Stimulated activated CD8-positive, alpha-beta memory T cell treated with anti-CD3 and anti-CD28 coated beads, Interleukin-2, amount 100 ng/mL, for 48 hours (primary cell): ENCODE data around the gene TSPOAP1.
A peak's percentile ranks its signal among the peaks of the same experiment; 100 is the strongest.

Experiments used
- DNase-seq, 2 donors: peaks; one replicate each; pipeline ENCODE4 v3.0.0-alpha.2; 2020; ENCODE audit warnings: low read depth in 2 of 2

TSPOAP1 gene

DNA sequence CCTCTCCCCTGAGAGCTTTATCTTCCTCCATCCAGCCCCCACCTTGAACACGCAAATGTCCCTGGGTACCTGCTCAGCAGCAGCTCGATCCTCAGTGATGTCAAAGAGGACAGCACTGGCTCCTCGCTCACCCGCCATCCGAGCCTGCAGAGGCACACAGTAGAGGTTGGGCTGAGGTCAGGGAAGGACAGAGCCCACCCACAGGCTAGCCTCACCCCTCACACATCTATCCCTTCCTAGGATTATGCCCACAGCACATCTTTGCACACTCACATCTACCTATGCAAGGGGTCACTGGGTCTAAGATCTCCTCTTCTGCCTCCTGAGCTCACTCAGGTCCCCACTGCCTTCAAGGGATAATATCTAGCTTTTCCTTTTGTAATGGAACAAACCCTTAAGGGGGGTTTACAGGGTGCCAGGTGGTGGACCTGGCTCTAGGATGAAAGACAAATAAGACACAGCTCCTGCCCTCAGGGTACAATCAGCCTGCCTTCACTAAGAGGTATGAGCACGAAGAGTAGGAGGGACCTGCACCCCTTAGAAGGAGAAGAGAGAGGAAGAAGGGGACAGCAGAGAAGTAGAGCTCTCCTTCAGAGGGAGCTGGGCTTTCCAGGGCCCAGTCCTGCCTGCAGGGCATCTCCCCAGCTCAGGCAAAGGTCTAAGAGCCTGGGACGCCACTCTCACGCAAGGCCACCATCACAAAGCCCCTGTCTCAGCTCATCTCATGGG is 35.0 kb upstream of the TSPOAP1 start:
- DNase-seq: no peak

DNA sequence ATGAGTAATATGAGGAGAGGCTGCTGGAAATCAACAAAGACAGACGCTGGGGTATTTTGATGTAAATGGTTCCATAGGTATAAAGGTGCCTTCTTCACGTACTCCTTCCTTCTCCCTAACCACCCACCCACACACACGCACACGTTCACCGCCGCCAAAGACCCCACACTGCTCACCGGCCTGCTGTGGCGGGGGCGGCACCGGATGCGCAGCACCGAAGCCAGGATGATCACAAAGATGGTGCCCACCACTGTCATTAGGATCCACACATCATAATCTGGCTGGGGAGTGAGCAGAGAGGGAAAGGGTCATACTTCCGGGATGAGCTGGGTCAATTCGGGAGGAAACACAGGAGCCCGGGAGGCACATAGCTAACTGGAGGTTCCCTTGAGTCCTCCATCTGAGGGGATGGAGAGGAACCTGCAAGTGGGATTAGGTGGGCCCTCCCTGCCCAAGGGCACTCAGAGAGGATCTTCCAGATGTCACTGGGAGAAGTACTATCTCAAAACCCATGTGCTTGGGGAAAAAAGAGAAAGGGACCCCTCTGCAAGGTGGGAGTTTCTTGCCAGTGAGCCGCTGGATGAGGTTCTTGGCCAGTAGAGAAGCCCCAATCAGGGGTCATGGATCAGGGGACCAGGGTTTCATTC is 33.9 kb upstream of the TSPOAP1 start:
- DNase-seq: no peak

DNA sequence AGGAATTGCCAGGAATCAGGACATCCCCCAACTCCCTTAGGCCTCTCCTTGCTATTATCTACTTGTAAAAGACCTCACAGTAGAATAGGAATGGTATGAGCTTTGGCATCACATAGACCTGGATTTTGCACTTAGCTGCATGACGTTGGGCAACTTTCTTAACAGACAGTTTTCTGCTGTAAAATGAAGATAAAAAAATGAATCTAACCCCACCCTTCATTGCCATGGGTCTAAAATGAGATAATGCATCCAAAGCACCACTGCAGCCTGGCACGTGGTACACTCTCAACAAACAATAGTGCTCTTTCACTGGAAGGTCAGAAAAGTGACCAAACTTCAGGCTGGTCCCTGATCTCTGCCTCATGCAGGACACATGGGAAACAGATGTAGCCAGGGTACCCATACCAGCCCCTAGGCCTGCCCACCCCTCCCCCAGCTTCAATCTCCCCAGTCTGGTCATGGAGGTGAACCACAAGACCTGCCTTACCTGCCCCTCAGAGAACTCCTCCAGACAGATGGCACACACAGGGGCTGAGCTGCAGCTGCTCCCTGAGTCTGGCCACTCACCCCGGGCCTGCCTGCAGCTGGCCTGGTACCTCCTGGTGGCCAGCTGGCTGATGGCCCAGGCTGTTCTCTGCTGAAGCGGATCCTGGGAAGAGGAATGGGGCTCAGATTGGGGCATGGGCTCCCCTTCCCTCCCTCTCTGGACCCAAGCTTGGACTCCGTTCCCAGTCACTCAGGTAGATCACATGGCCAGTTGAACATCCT is 31.9 kb upstream of the TSPOAP1 start:
- no peak for DNase-seq

DNA sequence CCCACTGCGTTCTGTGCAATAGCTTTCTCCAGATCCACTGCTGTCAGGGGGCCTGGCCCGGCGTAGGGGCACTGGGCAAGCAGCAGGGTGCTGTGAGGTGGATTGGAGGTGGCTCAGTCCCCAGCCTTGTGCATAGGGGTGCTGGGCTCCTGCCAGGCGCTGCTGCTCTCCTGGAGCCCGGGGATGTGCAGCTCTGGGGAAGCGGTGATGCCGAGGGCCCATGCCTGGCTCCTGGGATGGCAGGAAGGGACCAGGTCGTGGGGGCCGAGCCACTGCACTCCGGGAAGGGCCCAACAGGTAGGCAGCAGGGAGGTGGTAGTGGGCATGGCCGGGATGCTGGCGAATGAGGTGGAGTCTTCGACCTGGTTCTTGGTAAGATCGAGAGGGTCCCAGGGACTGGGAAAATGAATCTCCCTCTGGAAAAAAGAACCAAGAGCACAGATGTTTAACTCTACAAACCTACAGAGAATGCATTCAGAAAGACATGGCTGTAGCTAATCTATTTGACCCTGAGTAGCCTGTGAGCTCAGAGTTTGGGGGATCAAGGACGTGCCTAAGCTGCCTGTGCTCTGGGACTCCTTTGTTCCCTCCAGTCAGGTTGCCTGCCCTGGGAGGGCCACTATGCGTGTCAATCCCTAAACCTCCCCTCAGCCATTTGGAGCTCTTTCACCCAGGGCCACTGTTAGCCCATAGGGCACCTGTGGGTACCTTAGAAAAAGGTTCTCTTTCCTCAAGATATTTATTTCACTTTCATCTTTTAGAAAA is 30.0 kb upstream of the TSPOAP1 start:
- no peak for DNase-seq

DNA sequence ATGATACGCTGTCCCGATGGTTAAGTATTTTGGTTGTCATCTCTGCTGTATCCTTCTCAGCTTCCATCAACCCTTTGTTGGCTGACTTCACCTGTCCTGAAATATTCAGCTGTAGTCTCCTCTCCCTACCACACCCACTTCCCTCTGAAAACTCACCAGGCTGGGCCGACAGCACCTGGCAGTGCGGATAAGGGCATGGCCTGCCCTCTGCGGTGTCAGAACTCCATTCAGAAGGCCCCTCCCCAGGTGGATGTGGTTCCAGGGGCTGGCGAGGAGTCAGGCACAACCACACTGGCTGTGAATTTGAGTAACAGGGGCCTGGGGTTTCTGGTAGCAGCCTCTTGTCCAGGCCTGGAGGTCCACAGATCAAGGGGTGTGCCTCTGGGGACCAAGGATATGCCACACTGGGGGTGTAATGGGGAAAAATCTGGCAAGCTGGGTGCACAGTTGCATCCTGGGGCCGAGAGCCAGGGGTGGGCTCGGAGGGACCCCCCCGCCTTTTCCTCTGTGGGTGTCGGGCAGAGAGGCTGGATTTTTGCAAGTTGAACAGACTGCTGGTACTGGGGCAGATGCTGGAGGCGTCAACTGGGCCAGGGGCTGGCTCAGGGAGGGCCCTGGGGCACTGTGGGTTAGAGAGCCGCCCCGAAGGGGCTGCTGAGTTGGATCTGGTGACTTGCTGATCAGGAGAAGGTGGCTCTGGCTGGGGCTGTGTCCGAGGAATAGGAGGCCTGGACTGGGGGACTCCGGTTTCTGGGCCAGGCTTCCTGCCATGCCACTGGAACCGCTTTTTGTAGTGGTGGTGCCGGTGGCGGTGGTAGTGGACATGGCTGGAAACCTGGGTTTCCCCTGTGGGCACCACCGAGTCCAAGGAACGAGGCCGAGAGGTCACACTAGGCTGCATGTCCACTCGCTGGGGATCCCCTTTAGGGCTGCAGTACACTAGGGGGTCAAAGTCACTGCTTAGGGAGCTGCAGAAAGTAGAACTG is 29.0 kb upstream of the TSPOAP1 start:
- DNase-seq: no peak

DNA sequence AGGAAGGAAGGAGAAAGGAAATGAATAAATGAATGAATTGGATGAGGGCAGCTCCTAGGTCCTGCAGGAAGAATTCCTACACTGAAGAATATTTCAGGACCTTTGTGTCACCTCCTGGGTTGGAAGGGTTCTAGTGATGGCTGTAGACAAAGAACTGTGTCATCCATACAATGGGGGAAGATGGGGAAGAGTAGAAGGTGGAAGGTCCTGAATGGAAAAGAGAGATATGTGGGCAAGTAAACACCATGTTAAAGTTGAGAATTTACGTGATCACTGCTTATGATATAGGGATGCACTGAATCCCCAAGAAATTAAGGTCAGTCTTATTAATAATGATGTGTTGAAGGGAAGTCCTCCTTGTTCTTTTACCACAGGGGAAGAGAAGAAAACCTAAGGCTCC is 27.6 kb upstream of the TSPOAP1 start:
- DNase-seq: no peak

DNA sequence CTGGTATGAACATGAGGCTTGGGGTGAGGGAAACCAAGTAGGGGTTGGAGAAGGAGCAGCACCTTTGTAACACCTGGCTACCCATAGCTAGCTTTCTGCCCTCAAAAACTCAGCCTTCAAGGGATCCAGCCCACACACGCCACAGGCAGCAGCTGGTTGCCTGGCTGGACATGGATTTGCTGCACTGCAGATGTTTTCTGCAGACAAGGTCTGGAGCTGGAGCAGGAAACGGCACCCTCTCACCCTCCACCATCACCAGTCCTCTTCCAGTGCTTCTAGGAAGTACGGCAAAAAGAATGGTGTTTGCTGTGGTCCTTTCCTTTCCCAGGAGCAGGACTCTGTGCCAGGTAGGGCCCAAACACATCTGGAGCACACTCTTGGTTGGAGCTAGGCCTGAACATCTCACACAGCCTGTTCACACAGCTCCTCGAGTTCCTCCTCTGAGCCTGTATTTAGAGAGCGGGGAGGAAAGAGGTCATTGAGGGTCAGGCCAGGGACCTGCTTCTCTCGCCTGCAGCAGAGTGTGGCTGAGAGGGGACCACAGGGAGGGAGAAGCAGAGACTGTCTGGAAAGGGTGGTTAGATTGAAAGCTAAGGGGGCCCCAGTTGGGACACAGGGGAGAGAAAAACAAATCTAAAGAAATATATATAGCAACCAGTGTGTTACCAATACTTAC is 26.1 kb upstream of the TSPOAP1 start:
- no peak for DNase-seq

DNA sequence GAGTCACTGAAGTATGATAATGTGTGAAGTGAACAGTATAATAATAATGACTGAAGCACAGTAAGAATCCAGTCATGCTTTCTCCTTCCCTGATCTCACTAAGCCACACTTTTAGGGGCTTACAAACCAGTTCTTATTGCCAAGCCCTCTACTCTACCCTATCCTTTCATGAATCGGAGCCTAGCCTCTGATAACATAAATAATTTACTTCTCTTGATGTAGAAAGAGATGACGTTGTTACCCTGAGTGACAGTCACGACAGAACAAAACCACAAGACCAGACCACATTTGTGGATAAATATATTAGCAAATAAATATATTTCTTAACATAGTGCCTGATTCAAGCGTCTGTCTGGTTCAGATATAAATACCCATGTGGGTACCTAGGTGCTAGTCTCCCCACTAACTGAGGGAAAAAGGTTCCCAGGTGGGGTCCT is 24.8 kb upstream of the TSPOAP1 start:
- no peak for DNase-seq

DNA sequence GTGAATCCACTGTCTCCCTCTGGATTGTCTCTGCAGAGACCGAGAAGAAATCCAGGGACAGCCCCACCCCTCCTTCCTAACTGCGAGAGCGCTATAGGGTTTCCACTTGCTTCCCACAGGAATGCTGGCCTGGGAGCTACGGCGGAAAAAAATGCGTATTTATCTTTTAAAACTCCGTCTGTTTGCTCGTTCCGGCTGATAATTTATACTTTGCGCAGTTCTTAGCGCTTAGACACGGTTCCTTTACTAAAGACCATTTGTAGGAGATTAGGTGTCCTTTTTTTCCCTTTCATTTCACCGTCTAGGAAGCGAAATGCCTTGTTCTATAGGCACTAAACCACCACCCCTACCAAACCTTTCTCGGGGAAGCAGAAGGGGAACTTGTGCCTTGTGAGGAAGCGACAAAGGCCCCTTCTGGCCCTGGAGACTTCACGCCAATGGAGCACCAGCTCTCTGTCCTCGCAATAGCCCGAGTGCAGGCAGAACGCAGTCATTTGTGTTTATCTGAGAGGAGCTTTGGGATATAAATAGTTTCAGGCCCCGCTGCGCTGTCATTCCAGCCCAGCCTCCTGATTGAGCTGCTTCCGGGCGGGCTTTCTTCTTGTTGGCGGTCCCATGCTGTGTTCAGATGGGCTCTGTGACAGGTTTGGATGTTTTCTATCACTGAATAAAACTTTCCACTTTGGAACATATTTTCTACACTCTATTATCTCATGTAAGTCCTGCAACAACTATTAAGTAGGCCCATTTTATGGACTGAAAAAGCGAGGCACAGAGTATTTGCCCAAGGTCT is 24.2 kb upstream of the TSPOAP1 start:
- DNase-seq: no peak

DNA sequence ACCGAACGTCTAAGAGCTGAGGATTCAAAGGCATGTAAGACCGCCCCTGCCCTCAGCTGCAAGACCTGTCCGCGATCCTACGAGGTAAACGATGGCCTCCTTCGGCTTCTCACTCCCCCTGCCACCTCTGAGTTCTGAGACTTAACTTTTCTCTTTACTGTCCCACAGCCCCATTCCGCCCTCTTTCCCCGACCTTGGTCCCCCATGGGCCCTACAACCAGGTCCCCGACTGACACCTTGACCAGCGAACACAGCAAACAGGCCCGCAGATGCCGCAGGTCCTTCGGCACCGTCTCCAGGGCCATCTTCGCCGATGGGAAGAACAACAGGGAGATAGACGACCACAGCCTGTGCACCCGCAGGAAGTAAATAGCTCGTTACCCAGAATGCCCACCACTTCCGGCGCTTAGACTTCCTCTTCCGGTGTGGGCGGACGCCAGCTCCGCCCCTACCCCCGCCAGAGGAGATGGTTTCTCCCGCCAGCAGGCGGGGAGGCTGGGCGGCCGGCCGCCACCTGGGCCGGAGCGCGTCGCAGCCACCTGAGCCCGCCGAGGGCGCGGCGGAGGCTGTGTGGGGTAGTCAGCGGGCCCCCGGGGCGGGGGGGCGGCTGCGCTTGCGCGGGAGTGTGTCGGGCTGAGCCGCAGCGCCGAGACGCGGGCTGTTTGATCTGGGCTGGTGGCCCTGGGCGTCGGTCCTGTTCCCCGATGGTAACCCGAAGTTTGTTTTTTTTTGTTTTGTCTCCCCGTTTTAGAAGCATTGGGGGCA is 23.4 kb upstream of the TSPOAP1 start, which contains the start of gene SUPT4H1:
Gene SUPT4H1 (minus strand): TSS at position 371 of the 765 bp plus-strand sequence. CDS start 66 bp downstream, at position 305.
- DNase-seq: peak; percentile 79 to 85

DNA sequence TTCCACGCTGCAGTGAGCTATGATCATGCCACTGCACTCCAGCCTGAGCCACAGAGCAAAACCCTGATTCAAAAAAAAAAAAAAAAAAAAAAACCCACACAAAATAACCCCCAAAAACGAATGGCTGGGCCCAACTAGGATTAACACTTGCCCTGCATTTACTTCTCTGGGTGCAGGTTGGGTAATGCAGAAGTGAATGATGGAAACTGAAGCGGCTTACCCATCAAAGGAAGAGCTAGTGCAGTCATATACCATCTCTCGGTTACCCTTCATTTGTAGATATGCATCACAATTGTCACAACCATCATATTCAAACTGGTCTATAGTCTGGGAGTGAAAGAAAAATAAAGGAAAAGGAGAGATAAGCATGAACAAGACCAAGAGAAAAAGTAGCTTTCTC is 22.6 kb upstream of the TSPOAP1 start:
- no peak for DNase-seq

DNA sequence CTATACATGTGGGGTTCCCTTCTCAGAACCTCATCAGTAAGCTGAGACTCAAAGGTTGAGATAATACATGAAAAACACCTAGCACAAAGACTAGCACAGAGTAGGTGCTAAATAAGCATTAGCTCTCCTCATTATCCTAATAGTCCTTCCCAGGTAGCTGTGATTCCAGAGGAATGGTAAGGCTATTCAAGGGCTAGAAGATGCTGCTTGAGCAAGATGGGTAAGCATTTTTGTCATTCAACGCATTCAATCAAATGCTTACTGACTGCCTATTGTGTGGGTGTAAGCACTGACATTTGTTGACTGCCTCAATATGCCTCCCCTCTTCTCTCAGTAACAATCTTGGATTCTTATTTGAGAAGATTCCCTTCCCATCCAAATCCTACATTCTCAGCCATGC is 19.4 kb upstream of the TSPOAP1 start:
- no peak for DNase-seq

DNA sequence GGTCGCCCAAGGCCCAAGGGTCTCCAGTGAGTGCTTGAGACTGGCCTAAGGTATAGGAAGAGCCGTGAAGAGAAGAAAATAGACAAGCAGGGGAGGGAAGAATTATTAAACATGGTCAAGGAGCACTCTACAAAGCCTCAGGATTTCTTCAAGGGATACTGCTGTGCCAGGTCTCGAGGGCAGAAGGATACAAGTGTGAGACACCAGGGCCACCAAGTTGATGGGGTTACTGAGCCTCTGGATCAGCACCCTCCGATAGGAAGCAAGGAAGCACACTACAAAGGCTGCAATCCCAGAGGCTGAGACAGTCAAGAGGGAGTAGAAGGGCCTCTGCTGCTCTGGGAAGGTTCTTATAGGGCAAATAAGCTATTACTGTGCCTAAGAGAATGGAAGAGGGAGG is 16.9 kb upstream of the TSPOAP1 start:
- DNase-seq: no peak

DNA sequence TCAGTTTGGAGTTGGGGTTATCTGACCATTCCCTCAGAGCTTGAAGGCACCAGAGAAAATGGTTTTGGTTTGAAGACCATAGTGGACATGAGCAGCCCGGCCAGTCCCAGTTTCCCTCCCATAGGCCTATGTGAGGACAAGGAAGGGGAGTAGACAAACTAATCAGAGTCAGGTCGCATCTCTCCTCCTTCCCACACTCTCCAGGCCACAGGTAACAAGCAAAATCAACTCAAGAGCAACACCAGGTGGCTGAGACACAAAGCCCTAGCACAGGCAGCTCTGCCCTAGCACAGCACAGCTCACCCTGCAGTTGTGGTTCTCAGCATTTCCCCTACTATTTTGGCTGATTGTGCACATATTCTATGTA is 16.2 kb upstream of the TSPOAP1 start:
- peak; percentile 27 to 46 for DNase-seq

DNA sequence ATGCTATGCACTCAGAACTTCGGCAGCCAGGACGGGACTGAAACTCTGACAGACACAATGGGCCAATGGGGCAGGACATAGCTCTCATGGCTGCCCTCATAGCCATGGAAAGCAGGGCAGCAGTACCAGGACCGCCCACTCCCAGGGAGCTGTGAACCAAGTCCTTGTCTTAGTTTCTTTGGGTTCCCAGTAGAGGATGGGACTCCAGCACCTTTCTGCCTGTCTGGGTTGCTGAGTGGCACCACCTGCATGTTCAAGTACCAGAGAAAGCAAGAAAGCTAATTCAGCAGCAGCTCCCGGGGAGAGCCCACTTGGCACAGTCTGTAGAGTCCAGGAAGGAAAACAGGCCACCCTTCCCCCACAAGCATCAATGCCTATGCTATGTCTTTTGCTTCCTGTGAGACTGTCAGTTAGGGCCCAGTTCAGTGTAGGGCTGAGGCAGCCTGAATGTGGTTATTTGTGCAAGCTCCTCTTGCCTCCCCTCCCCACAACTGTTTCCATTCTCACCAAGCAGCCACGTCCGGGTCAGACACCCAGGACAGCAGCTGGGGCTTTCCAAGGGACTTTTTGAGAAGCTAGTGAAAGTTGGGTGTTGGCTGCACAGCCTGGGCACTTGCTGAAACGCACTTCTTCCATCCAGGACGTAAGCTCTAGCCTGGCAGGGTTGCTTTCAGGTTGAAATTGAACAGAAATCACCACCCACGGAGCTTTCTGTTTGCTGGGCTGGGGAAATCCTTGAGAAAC is 15.6 kb upstream of the TSPOAP1 start:
- peak; percentile 76 to 83 for DNase-seq

DNA sequence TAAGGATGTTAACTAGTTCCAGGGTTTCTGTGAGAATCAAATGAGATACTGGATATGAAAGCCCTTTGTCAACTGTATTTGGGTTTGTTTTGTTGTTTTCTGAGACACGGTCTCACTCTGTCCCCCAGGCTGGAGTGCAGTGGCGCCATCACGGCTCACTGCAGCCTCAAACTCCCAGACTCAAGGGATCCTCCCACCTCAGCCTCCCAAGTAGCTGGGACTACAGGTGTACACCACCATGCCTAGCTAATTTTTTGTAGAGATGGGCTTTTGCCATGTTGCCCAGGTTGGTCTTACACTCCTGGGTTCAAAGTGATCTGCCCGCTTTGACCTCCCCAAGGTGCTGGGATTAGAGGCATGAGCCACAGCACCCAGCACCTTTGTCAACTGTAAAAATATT is 14.5 kb upstream of the TSPOAP1 start:
- DNase-seq: no peak

DNA sequence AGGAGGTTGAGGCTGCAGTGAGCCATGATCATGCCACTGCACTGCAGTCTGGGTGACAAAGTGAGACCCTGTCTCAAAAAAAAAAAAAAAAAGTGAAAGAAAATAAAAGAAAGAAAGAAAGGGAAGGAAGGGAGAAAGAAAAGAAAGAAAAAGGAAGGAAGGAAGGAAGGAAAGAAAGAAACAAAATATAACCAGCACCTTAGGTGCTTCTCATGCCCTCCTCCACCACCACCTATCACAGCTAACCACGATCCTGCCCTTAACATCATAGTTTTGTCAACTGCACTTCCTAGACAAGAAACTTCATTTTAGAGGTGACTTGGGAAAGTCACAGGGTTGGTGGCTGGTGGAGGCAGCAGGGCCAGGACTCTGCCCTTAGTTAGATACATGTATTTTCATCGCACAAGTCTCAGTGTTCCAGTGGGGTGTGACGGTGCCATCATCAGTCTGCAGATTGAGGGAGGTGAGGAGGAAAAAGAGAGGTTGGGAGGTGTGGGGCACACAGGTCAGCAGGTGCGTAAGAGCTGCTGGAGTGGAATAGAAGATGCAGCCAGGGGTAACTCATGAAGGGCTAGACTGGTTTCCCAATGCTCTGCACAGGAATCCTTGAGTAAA is 13.4 kb upstream of the TSPOAP1 start:
- DNase-seq: no peak
